ENCODE data around the gene ZFAND6. TPM values are rescaled to one million over a fixed set of nuclear protein-coding genes. Genes with fewer than 3 reads are reported as not detected.

The ZFAND6 gene
- total RNA-seq, 1 experiment from 2014 or later: 41.4 TPM

DNA sequence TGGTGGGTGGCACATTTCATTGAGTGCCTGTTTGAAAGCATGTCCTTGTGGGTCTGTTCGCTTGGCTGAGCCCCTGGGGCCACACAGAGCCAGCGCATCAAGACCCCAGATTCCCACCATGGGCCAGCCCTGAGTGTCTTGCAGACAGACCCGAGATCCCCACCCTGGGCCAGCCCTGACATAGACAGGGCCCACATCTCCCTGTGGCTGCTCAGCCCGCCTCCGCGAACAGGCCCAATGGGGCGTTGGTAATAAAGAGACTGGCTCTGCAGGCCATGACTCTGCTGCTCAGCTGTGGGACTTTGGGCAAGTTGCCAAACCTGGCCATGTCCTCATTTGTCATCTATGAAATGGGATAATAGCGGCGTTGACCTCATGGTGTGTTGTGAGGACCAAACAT is 116.0 kb downstream of the ZFAND6 start:
- POLR2A ChIA-PET (ENCODE audit: low non-redundant PET): no interaction called here
- CTCF ChIA-PET: no interaction called here
- TF ChIP-seq, protein P1, sequence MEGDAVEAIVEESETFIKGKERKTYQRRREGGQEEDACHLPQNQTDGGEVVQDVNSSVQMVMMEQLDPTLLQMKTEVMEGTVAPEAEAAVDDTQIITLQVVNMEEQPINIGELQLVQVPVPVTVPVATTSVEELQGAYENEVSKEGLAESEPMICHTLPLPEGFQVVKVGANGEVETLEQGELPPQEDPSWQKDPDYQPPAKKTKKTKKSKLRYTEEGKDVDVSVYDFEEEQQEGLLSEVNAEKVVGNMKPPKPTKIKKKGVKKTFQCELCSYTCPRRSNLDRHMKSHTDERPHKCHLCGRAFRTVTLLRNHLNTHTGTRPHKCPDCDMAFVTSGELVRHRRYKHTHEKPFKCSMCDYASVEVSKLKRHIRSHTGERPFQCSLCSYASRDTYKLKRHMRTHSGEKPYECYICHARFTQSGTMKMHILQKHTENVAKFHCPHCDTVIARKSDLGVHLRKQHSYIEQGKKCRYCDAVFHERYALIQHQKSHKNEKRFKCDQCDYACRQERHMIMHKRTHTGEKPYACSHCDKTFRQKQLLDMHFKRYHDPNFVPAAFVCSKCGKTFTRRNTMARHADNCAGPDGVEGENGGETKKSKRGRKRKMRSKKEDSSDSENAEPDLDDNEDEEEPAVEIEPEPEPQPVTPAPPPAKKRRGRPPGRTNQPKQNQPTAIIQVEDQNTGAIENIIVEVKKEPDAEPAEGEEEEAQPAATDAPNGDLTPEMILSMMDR (conservative IDR thresholded peaks at IDR 0.05; ENCODE audit: low read depth, low read length): no peak
- TF ChIP-seq EZH2 (IDR thresholded peaks at IDR 0.05; ENCODE audit: borderline replicate concordance, low read depth, low read length, poor library complexity, severe bottlenecking): no peak

DNA sequence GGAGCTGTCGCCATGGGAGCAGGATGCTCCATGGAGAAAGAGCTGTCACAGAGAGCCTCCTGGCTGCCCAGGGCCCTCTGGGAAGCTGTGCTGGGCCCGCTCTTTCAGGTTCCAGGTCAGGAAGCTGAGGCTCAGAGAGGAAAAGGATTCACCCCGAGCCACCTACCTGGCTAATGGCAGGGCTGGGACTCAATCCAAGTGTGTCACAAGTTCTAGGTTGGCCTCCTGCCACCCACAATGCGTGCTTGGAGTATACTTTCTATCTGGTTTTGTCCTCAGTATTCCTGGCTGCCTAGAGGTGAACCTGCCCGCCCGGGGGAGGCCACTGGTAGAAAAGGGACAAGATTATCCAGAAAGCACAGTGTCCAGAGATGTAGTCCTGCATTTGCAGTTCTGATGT is 117.0 kb downstream of the ZFAND6 start:
- H3K36me3 ChIP-seq (ENCODE audit: insufficient read depth, low read length, poor library complexity, severe bottlenecking): no peaks in the 10 kb centered on the region
- ChIA-PET CTCF (interaction anchor here (0.5 kb wide), 1 partner anchor 24 kb away, joined by 12 read pairs; the partner anchor contains the start of gene FAH), POLR2A (ENCODE audit: low non-redundant PET) (no interaction called here)
- no peak for TF ChIP-seq EZH2 (IDR thresholded peaks at IDR 0.05; ENCODE audit: borderline replicate concordance, low read depth, low read length, poor library complexity, severe bottlenecking)
- TF ChIP-seq, protein P1 (conservative IDR thresholded peaks at IDR 0.05; ENCODE audit: low read depth, low read length): no peak
- H3K27ac ChIP-seq (ENCODE audit: low read depth, low read length, poor library complexity, severe bottlenecking): no peak overlapping the region
- intact Hi-C loops (cut with micrococcal nuclease; ENCODE audit: unreplicated experiment): loop anchor here (10.0 kb wide), 1 partner anchor 182 kb away; no protein-coding TSS in a partner anchor
- no peaks in the 10 kb centered on the region for H3K27me3 ChIP-seq (replicated peaks; ENCODE audit: insufficient read depth, low read depth, low read length, poor library complexity)
- no peaks in the 10 kb centered on the region for H3K9me3 ChIP-seq (ENCODE audit: low read depth, low read length, poor library complexity, severe bottlenecking)
- no peaks in the 10 kb centered on the region for H3K4me1 ChIP-seq (ENCODE audit: insufficient read depth, low read length, poor library complexity, severe bottlenecking)
- BruUV-seq (replicated peaks): no TSS peak
- no peak overlapping the region for H3K4me3 ChIP-seq (ENCODE audit: low read depth, low read length, poor library complexity, severe bottlenecking)
- DNase-seq (ENCODE audit: low spot score): no peak

More for the DNA sequence above, 116.0 kb downstream of the ZFAND6 start:
- DNase-seq (ENCODE audit: low spot score): no peak
- Histone ChIP-seq H3K27ac (ENCODE audit: low read depth, low read length, poor library complexity, severe bottlenecking) (no peak overlapping the region), H3K27me3 (replicated peaks; ENCODE audit: insufficient read depth, low read depth, low read length, poor library complexity) (no peaks in the 10 kb centered on the region), H3K4me3 (ENCODE audit: low read depth, low read length, poor library complexity, severe bottlenecking) (no peak overlapping the region), H3K4me1 (ENCODE audit: insufficient read depth, low read length, poor library complexity, severe bottlenecking) (no peaks in the 10 kb centered on the region), H3K36me3 (ENCODE audit: insufficient read depth, low read length, poor library complexity, severe bottlenecking) (no peaks in the 10 kb centered on the region), H3K9me3 (ENCODE audit: low read depth, low read length, poor library complexity, severe bottlenecking) (no peaks in the 10 kb centered on the region)
- BruUV-seq (replicated peaks): no TSS peak
- intact Hi-C loops (cut with micrococcal nuclease; ENCODE audit: unreplicated experiment): loop anchor here (10.0 kb wide), 1 partner anchor 181 kb away; no protein-coding TSS in a partner anchor

DNA sequence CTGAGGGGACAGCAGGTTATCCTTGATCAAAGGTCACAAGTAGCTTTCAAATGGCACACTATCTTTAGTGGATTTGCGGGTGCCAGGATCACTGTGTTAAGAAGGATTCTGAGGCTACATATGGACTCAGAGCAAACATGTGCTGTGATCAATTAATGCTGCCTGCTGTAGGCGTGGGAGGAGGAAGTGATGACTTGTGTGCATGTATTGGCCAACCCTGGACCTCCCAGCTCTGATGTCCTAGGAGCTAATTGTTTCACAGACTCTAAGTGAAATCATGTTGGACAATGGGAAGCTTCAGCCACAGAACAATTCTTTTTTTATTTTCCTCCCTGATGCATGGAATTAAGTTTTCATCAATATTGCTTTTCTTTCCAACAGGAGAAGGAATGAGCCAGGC is 117.7 kb downstream of the ZFAND6 start:
- H3K36me3 ChIP-seq (ENCODE audit: insufficient read depth, low read length, poor library complexity, severe bottlenecking): no peaks in the 10 kb centered on the region
- ChIA-PET POLR2A (ENCODE audit: low non-redundant PET) (no interaction called here), CTCF (interaction anchor here (0.5 kb wide), 1 partner anchor 25 kb away, joined by 12 read pairs; the partner anchor contains the start of gene FAH)
- H3K4me3 ChIP-seq (ENCODE audit: low read depth, low read length, poor library complexity, severe bottlenecking): no peak overlapping the region
- BruUV-seq (replicated peaks): no TSS peak
- intact Hi-C loops (cut with micrococcal nuclease; ENCODE audit: unreplicated experiment): loop anchor here (10.0 kb wide), 1 partner anchor 182 kb away; no protein-coding TSS in a partner anchor
- no peaks in the 10 kb centered on the region for H3K9me3 ChIP-seq (ENCODE audit: low read depth, low read length, poor library complexity, severe bottlenecking)
- H3K27ac ChIP-seq (ENCODE audit: low read depth, low read length, poor library complexity, severe bottlenecking): no peak overlapping the region
- TF ChIP-seq EZH2 (IDR thresholded peaks at IDR 0.05; ENCODE audit: borderline replicate concordance, low read depth, low read length, poor library complexity, severe bottlenecking): no peak
- TF ChIP-seq, protein P1 (conservative IDR thresholded peaks at IDR 0.05; ENCODE audit: low read depth, low read length): no peak
- DNase-seq (ENCODE audit: low spot score): no peak
- H3K27me3 ChIP-seq (replicated peaks; ENCODE audit: insufficient read depth, low read depth, low read length, poor library complexity): no peaks in the 10 kb centered on the region
- no peaks in the 10 kb centered on the region for H3K4me1 ChIP-seq (ENCODE audit: insufficient read depth, low read length, poor library complexity, severe bottlenecking)

Measured in A673 (cell line).